GM19238 (cell line): Measurements from ENCODE around the gene ADCY9.
"Not testable (repeated sequence)": the region's sequence is repeated elsewhere in the genome, so short reads cannot be mapped to it uniquely, and the experiment has no call there.

ENCODE experiments used
- DNase-seq: peaks from one replicate; pipeline ENCODE4 v3.0.0; 2011; ENCODE audit warnings: low spot score; ENCODE audit not compliant: insufficient read length

ADCY9 gene

GRCh38 chr16:4116325-4117249 lies at the start of gene ADCY9:
TSS of gene ADCY9 (minus strand) at chr16:4116442. CDS start at chr16:4115442, 1,000 bp downstream.
- peak; percentile 87 for DNase-seq

GRCh38 chr16:4160658-4161430 lies 44.6 kb upstream of the ADCY9 start:
- DNase-seq, result no peak

- no peak for DNase-seq
Measured at GRCh38 chr16:4159726-4160125, 43.5 kb upstream of the ADCY9 start.

GRCh38 chr16:4158143-4159093 lies 42.2 kb upstream of the ADCY9 start:
- DNase-seq, result no peak

GRCh38 chr16:4157376-4157825 lies 41.2 kb upstream of the ADCY9 start:
- no peak for DNase-seq

GRCh38 chr16:4156503-4156902 lies 40.3 kb upstream of the ADCY9 start:
- DNase-seq, result not testable (repeated sequence)

- not testable (repeated sequence) for DNase-seq
Measured at GRCh38 chr16:4153364-4153763, 37.1 kb upstream of the ADCY9 start.

- DNase-seq, result no peak
Measured at GRCh38 chr16:4152267-4152666, 36.0 kb upstream of the ADCY9 start.

- DNase-seq, result no peak
Measured at GRCh38 chr16:4147236-4147635, 31.0 kb upstream of the ADCY9 start.

- no peak for DNase-seq
Measured at GRCh38 chr16:4142268-4142667, 26.0 kb upstream of the ADCY9 start.

- no peak for DNase-seq
Measured at GRCh38 chr16:4141604-4142003, 25.4 kb upstream of the ADCY9 start.

GRCh38 chr16:4140652-4141051 lies 24.4 kb upstream of the ADCY9 start:
- DNase-seq, result no peak

- no peak for DNase-seq
Measured at GRCh38 chr16:4139968-4140367, 23.7 kb upstream of the ADCY9 start.

- no peak for DNase-seq
Measured at GRCh38 chr16:4138713-4139112, 22.5 kb upstream of the ADCY9 start.

GRCh38 chr16:4137438-4137837 lies 21.2 kb upstream of the ADCY9 start:
- no peak for DNase-seq

GRCh38 chr16:4136229-4136813 lies 20.1 kb upstream of the ADCY9 start:
- no peak for DNase-seq

GRCh38 chr16:4135537-4135936 lies 19.3 kb upstream of the ADCY9 start:
- no peak for DNase-seq

GRCh38 chr16:4133897-4134372 lies 17.7 kb upstream of the ADCY9 start:
- no peak for DNase-seq

GRCh38 chr16:4131621-4132020 lies 15.4 kb upstream of the ADCY9 start:
- DNase-seq, result no peak

GRCh38 chr16:4124535-4125294 lies 8.5 kb upstream of the ADCY9 start:
- no peak for DNase-seq
